GM19023 (cell line): ENCODE data around the gene ESRRG.

Source experiments
- ATAC-seq: cut with Tn5 transposase; IDR thresholded peaks from one replicate; pipeline ENCODE4 v1.9.1; 2021; ENCODE audit warnings: mild to moderate bottlenecking, moderate library complexity; ENCODE audit not compliant: unreplicated experiment

The ESRRG gene

DNA sequence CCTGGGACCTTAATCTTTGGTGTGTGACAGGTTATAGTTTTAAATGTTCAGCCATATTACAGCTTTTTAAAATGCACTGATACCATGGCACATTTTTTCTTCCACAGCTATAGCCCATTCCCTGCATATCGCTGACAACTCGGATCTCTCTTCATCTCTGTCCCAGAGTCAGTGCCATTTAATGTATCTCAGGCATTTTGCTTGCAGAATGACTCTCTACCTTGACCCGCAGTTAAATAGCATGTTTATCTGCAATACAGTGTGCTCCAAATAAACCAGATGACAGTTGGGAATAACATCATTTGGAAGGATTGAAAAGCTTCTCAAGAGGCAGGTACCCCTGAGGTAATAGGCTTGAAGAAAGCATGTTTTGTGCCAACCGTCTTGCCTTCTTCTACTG lies 200.2 kb downstream of the ESRRG start:
- no peak for ATAC-seq

GRCh38 chr1:216521477-216521876 lies 201.8 kb downstream of the ESRRG start:
- no peak for ATAC-seq

GRCh38 chr1:216518844-216519627 lies 204.2 kb downstream of the ESRRG start:
- no peak for ATAC-seq

DNA sequence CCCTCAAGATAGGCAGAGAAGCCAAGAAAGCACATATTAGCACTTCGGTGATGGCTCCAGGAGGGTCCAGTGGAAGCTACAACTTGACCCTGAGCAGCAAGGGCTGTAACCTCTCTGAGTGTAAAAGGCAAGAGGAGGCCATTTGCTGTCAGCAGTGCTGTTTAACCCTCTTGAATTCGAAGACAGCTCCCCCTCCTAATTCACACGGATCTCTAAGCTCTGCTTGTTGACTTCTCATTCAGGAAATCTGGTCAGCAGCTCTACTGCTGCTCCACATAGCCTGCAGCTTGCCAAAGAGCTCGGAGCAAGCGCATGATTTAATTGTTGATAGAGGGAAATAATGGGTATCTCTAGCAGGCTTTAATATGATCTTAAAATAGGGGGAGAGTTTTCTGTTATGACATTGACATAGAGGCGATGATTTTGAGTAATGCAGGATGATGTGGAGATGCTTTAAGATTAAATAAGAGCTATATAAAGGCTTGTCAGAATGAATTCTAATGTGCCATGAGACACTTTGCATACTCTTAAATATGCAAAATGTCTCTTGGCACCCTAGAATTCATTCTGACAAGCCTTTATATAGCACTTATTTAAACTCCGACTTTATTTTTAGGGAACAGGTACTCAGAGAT lies 220.6 kb downstream of the ESRRG start:
- no peak for ATAC-seq

DNA sequence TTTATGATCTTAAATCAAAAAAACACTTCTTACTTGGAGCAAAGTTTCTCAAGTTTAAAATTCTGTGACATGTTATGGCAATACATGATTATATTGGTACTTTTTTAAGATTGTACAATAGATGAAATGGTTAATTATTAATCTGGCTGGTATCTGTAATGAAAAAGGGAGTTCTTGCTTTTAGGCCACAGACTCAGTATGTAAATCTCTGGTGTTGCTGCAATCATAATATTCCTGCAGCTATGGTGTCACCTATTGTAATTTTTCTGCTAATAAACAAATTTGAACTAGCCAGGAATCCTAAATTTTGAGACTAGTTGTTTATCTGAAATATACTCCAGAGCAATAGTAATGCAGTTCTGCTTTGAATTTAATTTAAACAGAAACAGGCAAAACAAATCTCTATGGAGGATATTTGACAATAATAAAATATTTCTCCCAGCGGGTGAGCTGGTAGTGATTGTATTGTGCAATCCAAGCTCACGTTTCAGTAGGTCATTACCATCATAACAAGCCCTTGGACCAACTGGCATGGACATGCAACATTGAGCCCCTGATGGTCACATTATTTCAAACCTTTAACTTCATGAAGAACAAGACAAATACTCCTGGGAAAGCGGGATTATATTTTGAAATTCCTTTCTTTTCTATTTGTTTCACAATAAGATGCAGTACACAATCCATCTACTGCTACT lies 222.8 kb downstream of the ESRRG start:
- ATAC-seq, result no peak

GRCh38 chr1:216499581-216500272 lies 223.5 kb downstream of the ESRRG start:
- ATAC-seq, result no peak

DNA sequence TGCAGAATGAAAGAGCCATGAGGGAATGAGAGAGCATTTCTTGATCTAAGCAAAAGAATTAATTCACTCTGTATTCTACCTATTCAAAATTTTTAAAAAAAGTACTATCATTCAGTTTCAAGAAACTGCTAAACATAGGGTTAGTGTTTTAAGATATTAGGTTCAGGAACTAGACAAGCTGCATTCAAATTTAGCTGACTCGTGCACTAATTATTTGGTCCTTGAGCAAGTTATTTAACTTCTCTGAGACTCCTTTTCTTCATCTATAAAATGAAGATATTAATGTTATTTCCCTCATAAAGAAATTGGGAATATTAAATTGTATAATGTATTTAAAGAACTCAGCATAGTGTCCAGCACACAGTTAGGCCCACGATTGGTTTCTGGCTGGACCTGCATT lies 225.0 kb downstream of the ESRRG start:
- ATAC-seq, result no peak

DNA sequence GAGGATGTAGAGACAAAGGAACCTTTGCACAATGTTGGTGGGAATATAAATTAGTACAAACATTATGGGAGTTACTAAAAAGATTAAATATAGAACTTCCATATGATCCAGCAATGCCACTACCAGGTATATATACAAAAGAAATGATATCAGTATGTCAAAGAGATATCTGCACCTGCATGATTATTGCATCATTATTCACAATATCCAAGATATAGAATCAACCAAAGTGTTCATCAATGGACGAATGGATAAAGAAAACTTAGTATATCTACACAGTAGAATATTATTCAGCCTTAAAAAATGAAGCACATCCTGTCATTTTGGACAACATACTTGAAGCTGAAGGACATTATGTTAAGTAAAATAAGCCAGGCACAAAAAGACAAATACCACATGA lies 238.2 kb downstream of the ESRRG start:
- no peak for ATAC-seq

DNA sequence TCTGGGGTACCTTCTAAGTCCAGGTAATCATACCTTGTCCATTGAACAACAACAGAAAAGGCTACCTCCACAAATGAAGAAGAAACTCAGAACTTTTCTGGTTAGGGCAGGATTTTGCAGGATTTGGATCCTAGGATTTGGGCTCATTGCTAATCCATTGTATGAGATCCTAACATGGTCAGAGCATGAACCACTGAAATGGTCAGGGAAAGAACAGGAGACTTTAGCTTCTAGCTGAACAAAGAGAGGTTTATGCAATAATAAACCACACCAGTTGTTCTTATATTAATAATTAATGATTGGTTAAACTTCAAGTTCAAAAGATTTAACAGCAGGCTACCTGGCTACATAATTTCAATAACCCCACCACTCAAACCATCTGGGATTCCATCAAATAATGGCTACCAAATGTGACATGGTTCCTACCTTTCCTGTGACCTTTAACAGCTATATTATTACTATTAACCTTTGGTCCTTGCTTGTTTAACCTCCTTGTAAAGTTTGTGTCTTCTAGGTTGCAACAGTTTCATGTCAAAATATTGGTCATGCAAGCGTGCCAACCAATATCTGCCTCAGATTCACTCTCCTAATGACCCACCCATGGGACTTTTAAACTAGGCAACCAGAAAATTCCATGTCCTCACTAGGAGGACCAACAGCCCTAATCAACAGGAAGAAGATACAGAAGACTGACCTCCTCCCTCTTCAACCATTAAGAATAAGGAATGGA lies 239.4 kb downstream of the ESRRG start:
- no peak for ATAC-seq

DNA sequence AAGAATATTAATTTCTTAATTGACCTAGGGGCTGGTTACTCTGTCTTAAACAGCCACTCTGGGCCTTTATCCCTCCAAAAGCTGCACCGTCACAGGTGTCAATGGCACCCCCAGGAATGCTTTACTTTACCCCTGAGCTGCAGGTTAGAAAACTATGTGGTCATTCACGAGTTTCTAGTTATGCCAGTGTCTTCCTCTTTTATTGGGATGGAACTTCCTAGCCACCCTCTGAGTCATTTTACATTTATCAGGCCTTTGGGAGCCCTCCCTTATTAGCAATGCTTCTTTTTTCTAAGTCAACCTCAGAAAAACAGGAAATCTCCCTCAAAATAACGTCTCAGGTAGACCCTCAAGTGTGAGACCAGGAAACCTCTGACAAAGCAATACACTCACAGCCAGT lies 240.6 kb downstream of the ESRRG start:
- ATAC-seq, result no peak

GRCh38 chr1:216478238-216478637 lies 245.0 kb downstream of the ESRRG start:
- no peak for ATAC-seq

GRCh38 chr1:216476341-216476740 lies 246.9 kb downstream of the ESRRG start:
- no peak for ATAC-seq

- ATAC-seq, result no peak
Measured at GRCh38 chr1:216475659-216476276, 247.5 kb downstream of the ESRRG start.

- no peak for ATAC-seq
Measured at GRCh38 chr1:216466162-216466801, 256.9 kb downstream of the ESRRG start.

GRCh38 chr1:216464489-216464888 lies 258.7 kb downstream of the ESRRG start:
- ATAC-seq, result no peak

- ATAC-seq, result no peak
Measured at GRCh38 chr1:216462066-216462775, 261.0 kb downstream of the ESRRG start.

- ATAC-seq, result no peak
Measured at GRCh38 chr1:216461466-216461865, 261.8 kb downstream of the ESRRG start.

DNA sequence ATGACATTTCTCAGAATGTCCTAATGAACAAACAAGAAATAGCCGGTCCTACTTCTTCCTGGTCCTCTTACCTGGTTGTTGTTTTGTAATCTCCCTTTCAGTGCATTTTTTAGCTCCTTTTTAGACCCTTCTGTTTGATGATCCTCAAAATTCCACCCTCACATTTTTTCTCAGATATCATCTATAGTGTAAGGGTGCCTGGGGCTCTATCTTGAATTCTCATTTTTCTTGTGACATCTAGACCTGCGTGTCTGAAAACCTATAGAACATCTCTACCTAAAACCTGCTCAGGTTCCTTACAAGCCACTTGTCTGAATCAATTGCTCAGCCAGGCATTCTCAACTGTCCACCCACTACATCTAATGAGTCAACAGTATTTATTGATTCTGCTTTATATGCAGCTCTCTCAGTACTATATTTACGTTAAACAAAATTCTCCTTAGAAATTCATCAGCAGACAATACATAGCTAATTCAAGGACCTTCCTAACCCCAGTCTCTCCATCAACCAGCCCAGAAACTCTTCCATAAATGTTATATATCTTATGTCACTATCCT lies 263.5 kb downstream of the ESRRG start:
- ATAC-seq, result no peak

GRCh38 chr1:216458812-216459211 lies 264.4 kb downstream of the ESRRG start:
- ATAC-seq, result no peak
